ENCODE results near the gene FANCC. TPM values are rescaled to one million over a fixed set of nuclear protein-coding genes. Genes with fewer than 3 reads are reported as not detected.
A peak's percentile ranks its signal among the peaks of the same experiment; 100 is the strongest.

The FANCC gene
- total and polyA plus RNA-seq, 2 experiments from 2014 or later: 13.1 to 15.6 TPM

DNA sequence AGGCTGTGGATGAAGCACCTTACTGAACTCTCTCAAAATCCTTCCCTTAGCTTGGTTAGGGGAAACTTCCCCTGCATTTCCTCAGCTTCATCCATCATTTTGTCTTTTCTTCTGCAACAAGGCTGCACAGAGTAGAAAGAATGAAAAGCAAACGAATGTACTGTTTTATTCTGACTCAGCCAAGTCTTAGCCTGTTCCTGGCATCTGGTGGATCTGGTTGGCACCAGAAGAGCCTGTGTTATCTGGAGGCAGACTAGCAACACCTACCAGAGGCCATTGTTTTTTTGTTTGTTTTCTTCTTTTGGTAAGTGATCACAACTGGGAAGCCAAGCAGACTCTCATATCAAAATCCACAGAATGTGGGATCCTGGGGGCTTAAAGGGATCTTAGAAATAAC is 200.7 kb downstream of the FANCC start:
- no peaks in the 10 kb centered on the region for H3K36me3 ChIP-seq (replicated peaks; ENCODE audit: insufficient read depth, low read depth)
- no peak overlapping the region for H2AFZ ChIP-seq
- no peaks in the 10 kb centered on the region for H4K20me1 ChIP-seq (ENCODE audit: insufficient read depth, poor library complexity, severe bottlenecking)
- 93% methylated on average over 1 of the region's 1 CpG for WGBS (ENCODE audit: low lambda C conversion rate, missing lambda C conversion rate)
- TF ChIP-seq, protein P1, sequence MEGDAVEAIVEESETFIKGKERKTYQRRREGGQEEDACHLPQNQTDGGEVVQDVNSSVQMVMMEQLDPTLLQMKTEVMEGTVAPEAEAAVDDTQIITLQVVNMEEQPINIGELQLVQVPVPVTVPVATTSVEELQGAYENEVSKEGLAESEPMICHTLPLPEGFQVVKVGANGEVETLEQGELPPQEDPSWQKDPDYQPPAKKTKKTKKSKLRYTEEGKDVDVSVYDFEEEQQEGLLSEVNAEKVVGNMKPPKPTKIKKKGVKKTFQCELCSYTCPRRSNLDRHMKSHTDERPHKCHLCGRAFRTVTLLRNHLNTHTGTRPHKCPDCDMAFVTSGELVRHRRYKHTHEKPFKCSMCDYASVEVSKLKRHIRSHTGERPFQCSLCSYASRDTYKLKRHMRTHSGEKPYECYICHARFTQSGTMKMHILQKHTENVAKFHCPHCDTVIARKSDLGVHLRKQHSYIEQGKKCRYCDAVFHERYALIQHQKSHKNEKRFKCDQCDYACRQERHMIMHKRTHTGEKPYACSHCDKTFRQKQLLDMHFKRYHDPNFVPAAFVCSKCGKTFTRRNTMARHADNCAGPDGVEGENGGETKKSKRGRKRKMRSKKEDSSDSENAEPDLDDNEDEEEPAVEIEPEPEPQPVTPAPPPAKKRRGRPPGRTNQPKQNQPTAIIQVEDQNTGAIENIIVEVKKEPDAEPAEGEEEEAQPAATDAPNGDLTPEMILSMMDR (IDR thresholded peaks at IDR 0.05; ENCODE audit: poor library complexity): no peak
- TF ChIP-seq EZH2 (IDR thresholded peaks at IDR 0.05; ENCODE audit: borderline replicate concordance): no peak
- no peak for TF ChIP-seq EZH2phosphoT487 (IDR thresholded peaks at IDR 0.05; ENCODE audit: low read depth, severe bottlenecking, unreplicated experiment)
- H3K79me2 ChIP-seq: no peaks in the 10 kb centered on the region
- H3K27ac ChIP-seq: no peak overlapping the region
- no peaks in the 10 kb centered on the region for H3K27me3 ChIP-seq
- H3K9me3 ChIP-seq (ENCODE audit: low read depth): no peaks in the 10 kb centered on the region
- H3K9me2 ChIP-seq (replicated peaks; ENCODE audit: insufficient read depth): no peaks in the 10 kb centered on the region
- DNase-seq (ENCODE audit: low spot score): no peak
- H3K4me3 ChIP-seq: no peak overlapping the region
- H3K4me1 ChIP-seq (ENCODE audit: insufficient read depth): no peaks in the 10 kb centered on the region
- H3K4me2 ChIP-seq: no peak overlapping the region

DNA sequence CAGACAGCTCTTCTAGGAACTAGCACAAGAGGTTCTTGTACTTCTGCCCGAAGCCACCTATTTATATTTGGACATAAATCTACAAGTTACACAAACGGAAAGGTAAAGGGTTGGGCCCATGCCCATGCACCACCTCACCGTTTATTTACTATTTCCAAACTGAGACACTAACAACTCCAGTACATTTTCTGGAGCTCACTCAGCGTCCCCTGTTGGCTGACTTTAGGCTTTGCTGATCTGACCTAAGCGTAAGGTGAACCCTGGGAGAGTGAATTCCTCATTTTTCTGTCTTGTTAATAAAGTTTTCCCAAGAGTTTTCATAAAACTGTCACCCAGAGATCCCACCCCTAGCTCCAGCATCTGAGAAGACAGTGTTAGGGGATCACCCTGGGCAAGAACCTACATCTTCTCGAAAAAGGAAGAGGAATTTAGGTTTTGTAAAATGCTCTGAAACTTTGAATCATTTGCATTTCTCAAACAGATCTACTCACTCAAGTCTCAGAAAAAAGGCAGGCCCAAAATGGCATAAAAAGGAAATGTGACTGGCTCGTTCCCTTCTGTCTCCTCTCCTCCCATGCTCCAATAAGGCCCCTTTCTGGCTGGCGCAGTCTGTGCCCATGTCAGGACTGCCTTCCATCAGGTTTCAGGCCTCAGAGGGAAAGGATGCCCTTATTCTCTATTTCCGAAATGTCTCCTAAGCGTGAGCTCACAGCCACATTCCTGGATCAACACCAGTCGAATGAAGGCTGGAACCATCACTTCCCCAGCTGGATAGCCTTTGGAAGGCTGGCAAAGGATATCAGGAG is 201.3 kb downstream of the FANCC start:
- Histone ChIP-seq H4K20me1 (ENCODE audit: insufficient read depth, poor library complexity, severe bottlenecking) (no peaks in the 10 kb centered on the region), H3K4me1 (ENCODE audit: insufficient read depth) (no peaks in the 10 kb centered on the region), H3K9me3 (ENCODE audit: low read depth) (no peaks in the 10 kb centered on the region), H3K4me2 (no peak overlapping the region), H3K79me2 (no peaks in the 10 kb centered on the region), H3K36me3 (replicated peaks; ENCODE audit: insufficient read depth, low read depth) (no peaks in the 10 kb centered on the region), H3K4me3 (no peak overlapping the region), H3K9me2 (replicated peaks; ENCODE audit: insufficient read depth) (no peaks in the 10 kb centered on the region), H3K27me3 (no peaks in the 10 kb centered on the region), H3K27ac (no peak overlapping the region), H2AFZ (no peak overlapping the region)
- no peak for DNase-seq (ENCODE audit: low spot score)
- WGBS (ENCODE audit: low lambda C conversion rate, missing lambda C conversion rate): 81% methylated on average over 11 of the region's 11 CpGs
- TF ChIP-seq, protein P1 (IDR thresholded peaks at IDR 0.05; ENCODE audit: poor library complexity): peak; percentile 43
- TF ChIP-seq EZH2phosphoT487 (IDR thresholded peaks at IDR 0.05; ENCODE audit: low read depth, severe bottlenecking, unreplicated experiment): no peak

DNA sequence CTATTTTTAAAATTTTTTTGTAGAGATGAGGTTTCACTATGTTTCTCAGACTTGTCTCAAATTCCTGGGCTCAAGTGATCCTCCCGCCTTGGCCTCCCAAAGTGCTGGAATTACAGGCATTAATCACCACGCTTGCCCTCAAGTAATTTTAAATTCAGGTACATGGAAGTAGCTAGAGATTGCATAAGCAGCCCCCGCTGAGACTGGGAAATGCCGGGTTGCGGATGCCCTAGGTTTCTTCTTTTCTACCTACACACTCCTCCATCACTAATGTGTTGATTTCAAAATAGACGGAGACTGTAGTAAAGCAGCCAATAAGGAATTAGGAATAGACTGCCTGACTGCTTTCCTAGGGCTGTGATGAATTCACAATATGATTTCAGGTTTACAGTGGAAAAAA is 202.4 kb downstream of the FANCC start:
- Histone ChIP-seq H3K79me2 (no peaks in the 10 kb centered on the region), H3K36me3 (replicated peaks; ENCODE audit: insufficient read depth, low read depth) (no peaks in the 10 kb centered on the region), H4K20me1 (ENCODE audit: insufficient read depth, poor library complexity, severe bottlenecking) (no peaks in the 10 kb centered on the region), H2AFZ (no peak overlapping the region), H3K4me1 (ENCODE audit: insufficient read depth) (no peaks in the 10 kb centered on the region), H3K27me3 (no peaks in the 10 kb centered on the region), H3K9me3 (ENCODE audit: low read depth) (no peaks in the 10 kb centered on the region), H3K27ac (no peak overlapping the region), H3K4me2 (no peak overlapping the region), H3K9me2 (replicated peaks; ENCODE audit: insufficient read depth) (no peaks in the 10 kb centered on the region), H3K4me3 (no peak overlapping the region)
- no peak for DNase-seq (ENCODE audit: low spot score)
- TF ChIP-seq EZH2phosphoT487 (IDR thresholded peaks at IDR 0.05; ENCODE audit: low read depth, severe bottlenecking, unreplicated experiment): no peak
- no peak for TF ChIP-seq EZH2 (IDR thresholded peaks at IDR 0.05; ENCODE audit: borderline replicate concordance)
- TF ChIP-seq, protein P1 (IDR thresholded peaks at IDR 0.05; ENCODE audit: poor library complexity): no peak
- WGBS (ENCODE audit: low lambda C conversion rate, missing lambda C conversion rate): 91% methylated on average over 6 of the region's 6 CpGs
